HepG2 (cell line): Measurements from ENCODE around the gene SYT11. TPM values are rescaled to one million over a fixed set of nuclear protein-coding genes. Genes with fewer than 3 reads are reported as not detected.

ENCODE experiments used
- E2F1 ChIP-seq: sonication (generic); formaldehyde crosslinking; IDR thresholded peaks from 2 replicates; pipeline ENCODE4 v1.5.0; 2020; ENCODE audit warnings: missing genetic modification reagents
- ETV5 ChIP-seq: IDR thresholded peaks from 2 replicates; pipeline ENCODE4 v1.6.1; 2018; ENCODE audit warnings: missing biosample characterization, missing genetic modification reagents, inconsistent platforms, borderline replicate concordance
- FOXA1 ChIP-seq, 2 experiments: fragments of 450-650 bp in 1 of 2; sonication (generic) in 1 of 2; formaldehyde crosslinking in 1 of 2; IDR thresholded peaks; 2 replicates each; pipeline versions ENCODE4 v1.4.0 to v1.6.1; 2016 to 2020; ENCODE audit warnings: missing genetic modification reagents in 1 of 2
- GABPA ChIP-seq, 2 experiments: IDR thresholded peaks; 2 replicates each; pipeline ENCODE4 v1.6.1; 2011 to 2016; ENCODE audit warnings: low read depth in 2 of 2, low read length in 1 of 2, missing biosample characterization in 1 of 2, missing genetic modification characterization in 1 of 2
- HMGXB3 ChIP-seq: sonication (generic); formaldehyde crosslinking; IDR thresholded peaks from 2 replicates; pipeline ENCODE4 v1.4.0; 2020; ENCODE audit warnings: missing genetic modification reagents, borderline replicate concordance
- HOXA3 ChIP-seq: sonication (generic); formaldehyde crosslinking; IDR thresholded peaks from 2 replicates; pipeline ENCODE4 v1.5.0; 2020; ENCODE audit warnings: missing genetic modification reagents
- IKZF4 ChIP-seq: sonication (generic); formaldehyde crosslinking; IDR thresholded peaks from 2 replicates; pipeline ENCODE4 v1.5.1; 2020; ENCODE audit warnings: borderline replicate concordance, mild to moderate bottlenecking, low read depth, missing genetic modification reagents; ENCODE audit errors: not compliant biosample characterization
- IKZF5 ChIP-seq: IDR thresholded peaks from 2 replicates; pipeline ENCODE4 v1.6.1; 2018; ENCODE audit warnings: missing genetic modification reagents, mild to moderate bottlenecking, missing compliant biosample characterization
- MED8 ChIP-seq: sonication (generic); formaldehyde crosslinking; IDR thresholded peaks from 2 replicates; pipeline ENCODE4 v1.8.1; 2023; ENCODE audit warnings: mild to moderate bottlenecking, missing genetic modification reagents; ENCODE audit not compliant: insufficient replicate concordance
- PHF8 ChIP-seq: sonication (generic); formaldehyde crosslinking; IDR thresholded peaks from 2 replicates; pipeline ENCODE4 v1.5.0; 2020; ENCODE audit warnings: missing genetic modification reagents
- POLR2A ChIP-seq, 2 experiments: IDR thresholded peaks; 2 replicates each; pipeline ENCODE4 v1.6.1; 2011; ENCODE audit warnings: low read depth in 2 of 2, low read length in 2 of 2, mild to moderate bottlenecking in 1 of 2, moderate library complexity in 1 of 2; ENCODE audit not compliant: insufficient read depth in 1 of 2
- SOX6 ChIP-seq, 2 experiments: fragments of 450-650 bp in 1 of 2; sonication (generic) in 1 of 2; formaldehyde crosslinking in 1 of 2; IDR thresholded peaks; 2 replicates each; pipeline versions ENCODE4 v1.4.0 to v1.6.1; 2017 to 2020; ENCODE audit warnings: antibody characterized with exemption in 1 of 2, mild to moderate bottlenecking in 1 of 2, missing genetic modification reagents in 1 of 2
- SP1 ChIP-seq, 2 experiments: fragments of 450-650 bp in 1 of 2; sonication (generic) in 1 of 2; formaldehyde crosslinking in 1 of 2; IDR thresholded peaks; 2 replicates each; pipeline versions ENCODE4 v1.4.0 to v1.6.1; 2016 to 2020; ENCODE audit warnings: missing genetic modification reagents in 1 of 2
- ZC3H4 ChIP-seq: sonication (generic); formaldehyde crosslinking; IDR thresholded peaks from 2 replicates; pipeline ENCODE4 v1.4.0; 2020; ENCODE audit warnings: missing genetic modification reagents, borderline replicate concordance
- ZNF232 ChIP-seq: sonication (generic); formaldehyde crosslinking; IDR thresholded peaks from 2 replicates; pipeline ENCODE4 v1.4.0; 2020; ENCODE audit warnings: missing genetic modification reagents, borderline replicate concordance
- ZNF547 ChIP-seq: sonication (generic); formaldehyde crosslinking; IDR thresholded peaks from 2 replicates; pipeline ENCODE4 v1.5.1; 2020; ENCODE audit warnings: mild to moderate bottlenecking, missing genetic modification reagents
- ZNF709 ChIP-seq: sonication (generic); formaldehyde crosslinking; IDR thresholded peaks from 2 replicates; pipeline ENCODE4 v1.5.0; 2020; ENCODE audit warnings: mild to moderate bottlenecking, missing genetic modification reagents
- ZSCAN20 ChIP-seq: sonication (generic); formaldehyde crosslinking; IDR thresholded peaks from 2 replicates; pipeline ENCODE4 v1.4.0; 2020; ENCODE audit warnings: missing genetic modification reagents, mild to moderate bottlenecking, borderline replicate concordance
- ZZZ3 ChIP-seq: sonication (generic); formaldehyde crosslinking; IDR thresholded peaks from 2 replicates; pipeline ENCODE4 v1.4.0; 2020; ENCODE audit warnings: missing genetic modification reagents, mild to moderate bottlenecking, borderline replicate concordance
- polyA plus RNA-seq, 8 experiments: library from polyadenylated mRNA; depleted of rRNA in 3 of 8; stranded (reverse) in 7 of 8; unstranded in 1 of 8; fragments of >200 nt; fragmentation: Illumina TruSeq in 4 of 8; extraction: Trizol in 4 of 8; gene quantifications; 2 replicates each; pipeline versions ENCODE4 v1.2.1 to v1.2.3, GENCODE V29; 2011 to 2016; ENCODE audit warnings: low read depth in 4 of 8, missing spikeins in 1 of 8, mixed read lengths in 1 of 8; ENCODE audit not compliant: insufficient read depth in 1 of 8
- total RNA-seq, 5 experiments: library from RNA; depleted of rRNA; stranded (reverse); fragments of >200 nt; fragmentation: Illumina TruSeq; extraction: Trizol; gene quantifications; 2 replicates each; pipeline ENCODE4 v1.2.3, GENCODE V29; 2016; ENCODE audit warnings: low read depth in 1 of 5

The SYT11 gene
- total and polyA plus RNA-seq, 2 of the 13 experiments (the other 11 are each of a cell fraction or from before 2014, with no cell fraction given) = 0.22 to 0.59 TPM

- peak; percentile 10; the same call in 1 of the 2 replicates for TF ChIP-seq ZNF547 (CRISPR knock-in tag)
- TF ChIP-seq ZSCAN20 (CRISPR knock-in tag) = no peak
- peak; percentile 40; the same call in 1 of the 2 replicates for TF ChIP-seq ZNF232 (CRISPR knock-in tag)
- TF ChIP-seq GABPA (IDR thresholded peaks at IDR 0.05; ENCODE audit: low read depth, low read length) = peak; percentile 97
- peak; percentile 100 for TF ChIP-seq GABPA (CRISPR knock-in tag; IDR thresholded peaks at IDR 0.05; ENCODE audit: low read depth)
- peak; percentile 95 to 97 for TF ChIP-seq POLR2A (IDR thresholded peaks at IDR 0.05; ENCODE audit: insufficient read depth in 1 of 2, low read depth in 2 of 2, low read length in 2 of 2)
- no peak for TF ChIP-seq SOX6 (IDR thresholded peaks at IDR 0.05)
- peak; percentile 17; the same call in 1 of the 2 replicates for TF ChIP-seq SOX6 (CRISPR knock-in tag; IDR thresholded peaks at IDR 0.05)
- TF ChIP-seq FOXA1 (IDR thresholded peaks at IDR 0.05) = no peak
- TF ChIP-seq FOXA1 (CRISPR knock-in tag; IDR thresholded peaks at IDR 0.05) = 0 out of 2 replicates have a peak, but pooled peaks have one; percentile 29
- TF ChIP-seq SP1 (IDR thresholded peaks at IDR 0.05) = no peak
- TF ChIP-seq SP1 (CRISPR knock-in tag; IDR thresholded peaks at IDR 0.05) = peak; percentile 53
- TF ChIP-seq ETV5 = peak; percentile 63
- peak; percentile 45 for TF ChIP-seq MED8 (CRISPR knock-in tag)
- TF ChIP-seq ZC3H4 (CRISPR knock-in tag) = no peak
- TF ChIP-seq IKZF4 (CRISPR knock-in tag) = peak; percentile 49
- TF ChIP-seq PHF8 = peak; percentile 98
- peak; percentile 54; the same call in 1 of the 2 replicates for TF ChIP-seq ZNF709 (CRISPR knock-in tag)
- TF ChIP-seq HMGXB3 (CRISPR knock-in tag) = peak; percentile 82
- TF ChIP-seq E2F1 (CRISPR knock-in tag) = peak; percentile 89
- peak; percentile 46; the same call in 1 of the 2 replicates for TF ChIP-seq IKZF5 (CRISPR knock-in tag)
- TF ChIP-seq ZZZ3 (CRISPR knock-in tag) = 0 out of 2 replicates have a peak, but pooled peaks have one; percentile 35
- TF ChIP-seq HOXA3 = peak; percentile 99
Observed at GRCh38 chr1:155934097-155934935, 74.9 kb downstream of the SYT11 start, which contains the start of gene KHDC4 (continued).
